GM18519 (cell line): ENCODE data around the gene RNU6-9.
A peak's percentile ranks its signal among the peaks of the same experiment; 100 is the strongest.
"Not testable (repeated sequence)": the region's sequence is repeated elsewhere in the genome, so short reads cannot be mapped to it uniquely, and the experiment has no call there.

Experiments used
- ATAC-seq: cut with Tn5 transposase; IDR thresholded peaks from one replicate; pipeline ENCODE4 v1.9.1; 2021; ENCODE audit warnings: mild to moderate bottlenecking, moderate library complexity; ENCODE audit not compliant: unreplicated experiment, low FRiP score

The RNU6-9 gene

GRCh38 chr19:876780-877314 lies 16.4 kb upstream of the RNU6-9 start:
- ATAC-seq = no peak

- not testable (repeated sequence) for ATAC-seq
Observed at GRCh38 chr19:877992-878660, 15.2 kb upstream of the RNU6-9 start.

- not testable (repeated sequence) for ATAC-seq
Observed at GRCh38 chr19:878751-879561, 14.3 kb upstream of the RNU6-9 start.

- ATAC-seq = no peak
Observed at GRCh38 chr19:879711-880438, 13.4 kb upstream of the RNU6-9 start.

- ATAC-seq = no peak
Observed at GRCh38 chr19:881385-882071, 11.8 kb upstream of the RNU6-9 start.

- no peak for ATAC-seq
Observed at GRCh38 chr19:882871-883497, 10.3 kb upstream of the RNU6-9 start.

GRCh38 chr19:883661-884211 lies 9.5 kb upstream of the RNU6-9 start:
- ATAC-seq = no peak

- ATAC-seq = no peak
Observed at GRCh38 chr19:884420-885211, 8.7 kb upstream of the RNU6-9 start.

- no peak for ATAC-seq
Observed at GRCh38 chr19:885536-886224, 7.6 kb upstream of the RNU6-9 start.

- ATAC-seq = no peak
Observed at GRCh38 chr19:887072-887471, 6.2 kb upstream of the RNU6-9 start.

- ATAC-seq = no peak
Observed at GRCh38 chr19:887599-887998, 5.7 kb upstream of the RNU6-9 start.

- ATAC-seq = no peak
Observed at GRCh38 chr19:888581-889385, 4.5 kb upstream of the RNU6-9 start.

- no peak for ATAC-seq
Observed at GRCh38 chr19:889662-890295, 3.5 kb upstream of the RNU6-9 start.

GRCh38 chr19:890831-891230 lies 2.5 kb upstream of the RNU6-9 start:
- ATAC-seq = no peak

- ATAC-seq = not testable (repeated sequence)
Observed at GRCh38 chr19:891421-892200, 1.7 kb upstream of the RNU6-9 start.

GRCh38 chr19:892243-892893 lies 916 bp upstream of the RNU6-9 start:
- ATAC-seq = peak; percentile 7
